ENCODE measurements around the gene BHLHE23.

DNA sequence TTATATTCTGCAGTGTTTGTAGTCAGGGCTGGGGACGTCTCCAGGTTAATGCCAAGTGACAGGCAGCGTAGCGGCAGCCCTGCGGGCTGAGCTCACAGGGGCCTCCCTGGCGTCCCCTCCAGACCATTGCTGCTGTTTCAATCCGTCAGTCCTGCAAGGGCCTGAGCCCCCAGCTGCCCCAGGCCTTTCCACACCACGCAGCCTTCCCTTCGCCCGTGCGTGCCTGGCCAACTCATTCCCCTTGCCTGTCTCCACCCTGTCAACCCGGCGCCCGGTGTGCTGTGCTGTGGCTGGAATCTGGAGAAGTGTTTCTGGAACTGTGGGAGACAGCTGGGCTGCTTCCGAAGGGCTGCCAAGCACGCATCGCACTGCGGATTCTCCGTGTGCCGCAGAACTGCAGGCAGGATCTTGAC, 11.9 kb downstream of the BHLHE23 start:
- TF ChIP-seq GATA3 (IDR thresholded peaks at IDR 0.05; ENCODE audit: low read depth, low read length), result no peak
- TF ChIP-seq GATA2 (IDR thresholded peaks at IDR 0.05; ENCODE audit: low read depth, low read length), result no peak
